Measurements from ENCODE around the gene TRIP13. TPM values are rescaled to one million over a fixed set of nuclear protein-coding genes. Genes with fewer than 3 reads are reported as not detected.
A peak's percentile ranks its signal among the peaks of the same experiment; 100 is the strongest.

Gene TRIP13
- total and polyA plus RNA-seq, 9 of the 15 experiments (the other 6 are each of a cell fraction or from before 2014, with no cell fraction given), result 24.1 to 116 (median 53.2) TPM

DNA sequence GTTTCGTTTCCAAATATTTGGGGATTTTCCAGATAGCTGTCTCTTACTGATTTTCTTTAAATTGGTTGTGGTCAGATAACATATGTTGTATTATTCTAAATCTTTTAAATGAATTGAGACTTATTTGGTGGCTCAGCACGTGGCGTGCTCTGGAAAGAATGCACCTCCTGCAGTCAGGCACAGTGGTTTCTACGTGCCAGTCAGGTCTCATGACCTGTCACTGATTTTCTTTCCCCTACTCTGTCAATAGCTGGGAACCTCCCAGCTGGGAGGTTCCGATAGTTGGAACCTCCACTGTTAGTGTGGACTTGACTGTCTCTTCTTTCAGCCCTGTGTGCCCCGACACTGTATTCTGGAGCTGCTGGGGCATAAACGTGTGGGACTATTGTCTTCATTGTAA is 27.6 kb downstream of the TRIP13 start:
- 77% methylated on average over 7 of the region's 7 CpGs for WGBS (ENCODE audit: insufficient coverage, low coverage, missing lambda C conversion rate)
- no TSS peak for BruUV-seq (replicated peaks)
- Histone ChIP-seq H3K9ac (ENCODE audit: insufficient read depth in 1 of 2, low read depth in 2 of 2, low read length in 2 of 2) (no peak overlapping the region), H3K4me2 (ENCODE audit: insufficient read depth, low read length) (no peak overlapping the region), H3K27ac (ENCODE audit: extremely low read depth, low read depth, low read length) (no peak overlapping the region), H2AFZ (ENCODE audit: low read depth, low read length) (no peak overlapping the region), H3K4me3 (no peak overlapping the region), H3K9me1 (ENCODE audit: control insufficient read depth, insufficient read depth, low read length) (peaks cover 5% of the 10 kb centered on the region), H3K9me3 (replicated peaks; ENCODE audit: control insufficient read depth, insufficient read depth, low read depth, low read length) (no peaks in the 10 kb centered on the region), H3K4me1 (replicated peaks in 1 of 2; ENCODE audit: control insufficient read depth in 2 of 2, insufficient read depth in 2 of 2, low read length in 2 of 2) (peaks cover 7 to 19% of the 10 kb centered on the region in 2 experiments; a peak in 3 of 5 replicates), H3K79me2 (ENCODE audit: control insufficient read depth, insufficient read depth, low read length) (no peaks in the 10 kb centered on the region), H3K36me3 (ENCODE audit: control insufficient read depth, insufficient read depth, low read length) (peaks cover 43% of the 10 kb centered on the region; the same call in 2 of the 3 replicates), H4K20me1 (replicated peaks; ENCODE audit: control insufficient read depth, insufficient read depth, low read length) (no peaks in the 10 kb centered on the region; the same call in 1 of the 2 replicates), H3K27me3 (ENCODE audit: control insufficient read depth in 2 of 2, insufficient read depth in 2 of 2, low read length in 2 of 2) (no peaks in the 10 kb centered on the region)
- no peak for ATAC-seq
- no peak for TF ChIP-seq MAFG (tag; conservative IDR thresholded peaks at IDR 0.05)
- TF ChIP-seq DNMT1 (IDR thresholded peaks at IDR 0.05), result no peak
- FAIRE-seq, result no peak
- intact Hi-C loops (cut with micrococcal nuclease) (loop anchor here (5.0 kb wide), 1 partner anchor 62 kb away; no protein-coding TSS in a partner anchor), in situ Hi-C loops (cut with MboI) (no loop called here)
- CTCF ChIA-PET (ENCODE audit: low intra/inter-chr PET ratio), result no interaction called here
- POLR2A ChIA-PET, result interaction anchor here (0.6 to 1.6 kb wide), 4 partner anchors 12 to 377 kb away, joined by 3 read pairs; no protein-coding TSS in a partner anchor
- DNase-seq (ENCODE audit: extremely low read depth in 1 of 4, low spot score in 3 of 4), result no peak

DNA sequence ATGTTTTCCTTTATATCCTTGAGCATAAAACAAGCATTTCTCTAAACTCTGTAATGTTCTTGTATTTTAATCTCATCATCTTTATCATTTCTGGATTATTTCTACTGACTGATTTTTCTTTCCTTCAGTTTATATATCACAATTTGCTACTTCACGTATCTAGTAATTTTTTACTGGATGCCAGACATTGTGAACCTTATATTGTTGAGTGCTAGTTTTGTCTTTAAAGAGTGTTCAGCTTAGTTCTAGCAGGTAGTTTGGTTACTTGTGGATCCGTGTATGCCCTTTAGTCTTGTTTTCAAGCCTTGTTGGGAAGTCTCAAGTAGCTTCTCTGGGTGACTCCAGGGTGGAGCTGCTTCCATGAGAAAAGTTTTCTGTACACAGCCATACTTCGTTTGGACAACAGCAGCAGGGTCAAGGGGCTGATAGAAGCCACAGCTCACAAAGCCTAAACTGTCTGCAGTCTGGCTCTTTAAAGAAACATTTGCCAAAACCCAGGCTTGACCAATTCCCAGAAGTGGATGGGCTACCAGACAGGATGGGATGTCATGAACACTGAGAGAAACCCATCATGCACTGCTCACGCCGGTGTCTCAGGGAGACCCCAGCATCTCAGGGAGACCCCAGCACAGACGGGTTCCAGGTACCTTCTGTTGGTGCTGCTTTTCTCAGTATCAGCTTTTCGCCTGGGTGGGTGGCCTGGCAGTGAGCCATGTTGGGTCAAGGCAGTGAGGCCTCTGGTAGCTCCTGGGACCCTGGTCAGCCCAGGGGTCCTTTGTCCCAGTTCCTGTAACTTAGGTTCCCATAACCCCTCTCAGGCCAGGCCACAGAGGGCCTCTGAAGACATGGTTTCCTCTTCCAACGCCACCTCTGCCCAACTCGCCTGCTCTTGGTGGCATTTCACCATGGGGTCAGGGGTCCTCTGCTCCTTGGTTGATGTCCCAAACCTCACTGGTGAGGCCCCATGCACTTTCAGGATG is 29.1 kb downstream of the TRIP13 start:
- Histone ChIP-seq H3K27me3 (ENCODE audit: control insufficient read depth in 2 of 2, insufficient read depth in 2 of 2, low read length in 2 of 2) (no peaks in the 10 kb centered on the region), H3K36me3 (ENCODE audit: control insufficient read depth, insufficient read depth, low read length) (peaks cover 29% of the 10 kb centered on the region; the same call in 2 of the 3 replicates), H3K9me1 (ENCODE audit: control insufficient read depth, insufficient read depth, low read length) (peaks cover 5% of the 10 kb centered on the region), H4K20me1 (replicated peaks; ENCODE audit: control insufficient read depth, insufficient read depth, low read length) (no peaks in the 10 kb centered on the region; the same call in 1 of the 2 replicates), H3K79me2 (ENCODE audit: control insufficient read depth, insufficient read depth, low read length) (no peaks in the 10 kb centered on the region), H3K4me3 (no peak overlapping the region), H3K9ac (ENCODE audit: insufficient read depth in 1 of 2, low read depth in 2 of 2, low read length in 2 of 2) (no peak overlapping the region), H2AFZ (ENCODE audit: low read depth, low read length) (no peak overlapping the region), H3K9me3 (replicated peaks; ENCODE audit: control insufficient read depth, insufficient read depth, low read depth, low read length) (no peaks in the 10 kb centered on the region), H3K4me1 (replicated peaks in 1 of 2; ENCODE audit: control insufficient read depth in 2 of 2, insufficient read depth in 2 of 2, low read length in 2 of 2) (peaks cover 7 to 14% of the 10 kb centered on the region in 2 experiments; a peak in 3 of 5 replicates), H3K4me2 (ENCODE audit: insufficient read depth, low read length) (no peak overlapping the region), H3K27ac (ENCODE audit: extremely low read depth, low read depth, low read length) (no peak overlapping the region)
- TF ChIP-seq FOXK1 (CRISPR knock-in tag; IDR thresholded peaks at IDR 0.05; ENCODE audit: borderline replicate concordance) (no peak), NCOA2 (IDR thresholded peaks at IDR 0.05; ENCODE audit: partially characterized antibody in 2 of 2) (no peak), TBP (optimal IDR thresholded peaks at IDR 0.05; ENCODE audit: low read depth, low read length) (no peak), NONO (IDR thresholded peaks at IDR 0.05; ENCODE audit: low read depth in 2 of 2, low read length in 1 of 2) (no peak), RHOXF2B (CRISPR knock-in tag; conservative IDR thresholded peaks at IDR 0.05) (no peak), KDM2B (CRISPR knock-in tag; IDR thresholded peaks at IDR 0.05) (no peak), ZNF668 (CRISPR knock-in tag; IDR thresholded peaks at IDR 0.05) (no peak), DPF2 (IDR thresholded peaks at IDR 0.05) (no peak), IRF2 (CRISPR knock-in tag; IDR thresholded peaks at IDR 0.05) (no peak), PYGO2 (tag; IDR thresholded peaks at IDR 0.05) (no peak)
- TF ChIP-seq, protein P1, sequence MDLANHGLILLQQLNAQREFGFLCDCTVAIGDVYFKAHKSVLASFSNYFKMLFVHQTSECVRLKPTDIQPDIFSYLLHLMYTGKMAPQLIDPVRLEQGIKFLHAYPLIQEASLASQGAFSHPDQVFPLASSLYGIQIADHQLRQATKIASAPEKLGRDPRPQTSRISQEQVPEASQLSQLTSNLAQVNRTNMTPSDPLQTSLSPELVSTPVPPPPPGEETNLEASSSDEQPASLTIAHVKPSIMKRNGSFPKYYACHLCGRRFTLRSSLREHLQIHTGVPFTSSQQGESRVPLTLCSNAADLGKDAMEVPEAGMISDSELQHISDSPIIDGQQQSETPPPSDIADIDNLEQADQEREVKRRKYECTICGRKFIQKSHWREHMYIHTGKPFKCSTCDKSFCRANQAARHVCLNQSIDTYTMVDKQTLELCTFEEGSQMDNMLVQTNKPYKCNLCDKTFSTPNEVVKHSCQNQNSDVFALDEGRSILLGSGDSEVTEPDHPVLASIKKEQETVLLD (IDR thresholded peaks at IDR 0.05), result no peak
- DNase-seq (ENCODE audit: extremely low read depth in 1 of 4, low spot score in 3 of 4) (no peak), FAIRE-seq (peak; percentile 72), ATAC-seq (no peak)
- intact Hi-C loops (cut with micrococcal nuclease) (loop anchor here (2.0 to 5.0 kb wide), 2 partner anchors 61 to 89 kb away; no protein-coding TSS in a partner anchor), in situ Hi-C loops (cut with MboI) (no loop called here)
- BruUV-seq (replicated peaks), result no TSS peak
- WGBS (ENCODE audit: insufficient coverage, low coverage, missing lambda C conversion rate), result 60% methylated on average over 9 of the region's 9 CpGs
- CTCF ChIA-PET (ENCODE audit: low intra/inter-chr PET ratio), result no interaction called here
- POLR2A ChIA-PET, result interaction anchor here (0.7 kb wide), 2 partner anchors 10 to 14 kb away, joined by 3 to 4 read pairs; no protein-coding TSS in a partner anchor

Data from K562 (cell line).